ENCODE measurements around the gene TBCEL. TPM values are rescaled to one million over a fixed set of nuclear protein-coding genes. Genes with fewer than 3 reads are reported as not detected.
"Not testable (repeated sequence)": the region's sequence is repeated elsewhere in the genome, so short reads cannot be mapped to it uniquely, and the experiment has no call there.

TBCEL gene
- total RNA-seq: 16.9 and 23.3 TPM in 2 replicates

GRCh38 chr11:121023848-121024751 lies at the start of gene TBCEL:
Gene TBCEL, plus strand, starts transcription at chr11:121024102. Its CDS starts 21,589 bp downstream, at chr11:121045691.
- DNase-seq (ENCODE audit: extremely low read depth, low read depth, low spot score): no peak

GRCh38 chr11:120974466-120974865 lies 49.4 kb upstream of the TBCEL start:
- no peak for DNase-seq (ENCODE audit: extremely low read depth, low read depth, low spot score)

GRCh38 chr11:120974965-120975364 lies 48.9 kb upstream of the TBCEL start:
- peak; percentile 16 for DNase-seq (ENCODE audit: extremely low read depth, low read depth, low spot score)

- DNase-seq (ENCODE audit: extremely low read depth, low read depth, low spot score): no peak
Observed at GRCh38 chr11:120977266-120978137, 46.4 kb upstream of the TBCEL start.

- DNase-seq (ENCODE audit: extremely low read depth, low read depth, low spot score): no peak
Observed at GRCh38 chr11:120978701-120979100, 45.2 kb upstream of the TBCEL start.

GRCh38 chr11:120985718-120986569 lies 38.0 kb upstream of the TBCEL start:
- DNase-seq (ENCODE audit: extremely low read depth, low read depth, low spot score): no peak

- DNase-seq (ENCODE audit: extremely low read depth, low read depth, low spot score): no peak
Observed at GRCh38 chr11:120988603-120989002, 35.3 kb upstream of the TBCEL start.

- no peak for DNase-seq (ENCODE audit: extremely low read depth, low read depth, low spot score)
Observed at GRCh38 chr11:120991830-120992686, 31.8 kb upstream of the TBCEL start.

GRCh38 chr11:120994091-120994859 lies 29.6 kb upstream of the TBCEL start:
- DNase-seq (ENCODE audit: extremely low read depth, low read depth, low spot score): no peak

GRCh38 chr11:120995184-120995583 lies 28.7 kb upstream of the TBCEL start:
- no peak for DNase-seq (ENCODE audit: extremely low read depth, low read depth, low spot score)

- DNase-seq (ENCODE audit: extremely low read depth, low read depth, low spot score): no peak
Observed at GRCh38 chr11:120996973-120997372, 26.9 kb upstream of the TBCEL start.

- no peak for DNase-seq (ENCODE audit: extremely low read depth, low read depth, low spot score)
Observed at GRCh38 chr11:120998581-120998980, 25.3 kb upstream of the TBCEL start.

GRCh38 chr11:121004206-121004840 lies 19.6 kb upstream of the TBCEL start:
- no peak for DNase-seq (ENCODE audit: extremely low read depth, low read depth, low spot score)

GRCh38 chr11:121006922-121007321 lies 17.0 kb upstream of the TBCEL start:
- DNase-seq (ENCODE audit: extremely low read depth, low read depth, low spot score): no peak

GRCh38 chr11:121008551-121008950 lies 15.4 kb upstream of the TBCEL start:
- no peak for DNase-seq (ENCODE audit: extremely low read depth, low read depth, low spot score)

- DNase-seq (ENCODE audit: extremely low read depth, low read depth, low spot score): no peak
Observed at GRCh38 chr11:121012091-121012490, 11.8 kb upstream of the TBCEL start.

- no peak for DNase-seq (ENCODE audit: extremely low read depth, low read depth, low spot score)
Observed at GRCh38 chr11:121018746-121019145, 5.2 kb upstream of the TBCEL start.

GRCh38 chr11:121021718-121022117 lies 2.2 kb upstream of the TBCEL start:
- DNase-seq (ENCODE audit: extremely low read depth, low read depth, low spot score): not testable (repeated sequence)
